ENCODE results near the gene OR2T1.
"Not testable (repeated sequence)": the region's sequence is repeated elsewhere in the genome, so short reads cannot be mapped to it uniquely, and the experiment has no call there.

Gene OR2T1

DNA sequence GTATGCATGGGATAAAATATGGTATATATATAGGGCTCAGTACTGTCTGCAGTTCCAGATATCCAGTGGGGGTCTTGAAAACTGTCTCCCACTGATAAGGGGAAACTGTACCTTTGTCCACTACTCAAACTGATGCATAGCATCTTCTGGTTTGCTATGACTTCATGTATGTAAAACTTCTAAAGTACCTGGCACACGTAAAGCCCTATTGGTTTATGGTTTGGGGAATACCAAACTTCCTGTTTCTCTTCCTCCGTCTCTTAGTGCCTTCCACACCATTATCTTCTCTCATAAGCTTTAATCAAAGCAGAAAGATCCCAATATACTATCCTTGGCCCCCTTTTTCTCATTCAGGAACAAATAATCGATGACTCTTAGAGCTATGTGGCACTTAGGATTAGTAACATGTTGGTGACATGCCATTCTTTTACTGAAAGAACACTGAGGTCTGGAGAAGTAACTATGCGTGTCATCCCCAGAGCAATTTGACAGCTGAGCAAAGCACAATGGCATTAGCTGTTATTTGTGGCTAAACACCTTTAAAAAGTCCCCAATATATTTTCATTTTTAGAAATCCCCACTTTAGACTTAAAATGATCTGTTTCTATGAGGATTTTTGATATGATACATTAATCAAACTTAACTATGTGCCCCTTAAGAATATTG lies 45.7 kb downstream of the OR2T1 start:
- H2BK5ac ChIP-seq (ENCODE audit: low read depth, low read length, poor library complexity); H3K9me3 ChIP-seq (ENCODE audit: insufficient read depth, low read depth, low read length); H3K4ac ChIP-seq (ENCODE audit: low read depth, low read length); H2BK12ac ChIP-seq (ENCODE audit: low read length); H3K4me2 ChIP-seq (ENCODE audit: low read length); H4K91ac ChIP-seq (ENCODE audit: low read depth, low read length); H2BK120ac ChIP-seq (ENCODE audit: insufficient read depth, low read length, poor library complexity); H3K36me3 ChIP-seq (ENCODE audit: control insufficient read depth in 1 of 2, insufficient read depth in 2 of 2, low read length in 2 of 2); H3K23ac ChIP-seq (ENCODE audit: low read length); H3K18ac ChIP-seq (ENCODE audit: low read length); H3K27ac ChIP-seq (ENCODE audit: low read depth, low read length); H4K12ac ChIP-seq (ENCODE audit: low read depth, low read length); H3K4me1 ChIP-seq (ENCODE audit: control insufficient read depth in 1 of 2, insufficient read depth in 2 of 2, low read length in 2 of 2); H2AFZ ChIP-seq (ENCODE audit: insufficient read depth, low read length, poor library complexity); H3K9ac ChIP-seq (ENCODE audit: low read length); H3K14ac ChIP-seq (ENCODE audit: low read length); H3K79me1 ChIP-seq (ENCODE audit: low read length); H3K27me3 ChIP-seq (ENCODE audit: insufficient read depth, low read length); H2AK5ac ChIP-seq (ENCODE audit: low read length); H3K4me3 ChIP-seq (ENCODE audit: low read depth, low read length); DNase-seq; H4K8ac ChIP-seq (ENCODE audit: low read depth, low read length); H3K79me2 ChIP-seq (ENCODE audit: control insufficient read depth, insufficient read depth, low read length, poor library complexity): not testable (repeated sequence)
- WGBS (ENCODE audit: extremely low coverage, insufficient coverage, insufficient read length) = no CpG with 5 or more reads among the region's 4 CpGs

DNA sequence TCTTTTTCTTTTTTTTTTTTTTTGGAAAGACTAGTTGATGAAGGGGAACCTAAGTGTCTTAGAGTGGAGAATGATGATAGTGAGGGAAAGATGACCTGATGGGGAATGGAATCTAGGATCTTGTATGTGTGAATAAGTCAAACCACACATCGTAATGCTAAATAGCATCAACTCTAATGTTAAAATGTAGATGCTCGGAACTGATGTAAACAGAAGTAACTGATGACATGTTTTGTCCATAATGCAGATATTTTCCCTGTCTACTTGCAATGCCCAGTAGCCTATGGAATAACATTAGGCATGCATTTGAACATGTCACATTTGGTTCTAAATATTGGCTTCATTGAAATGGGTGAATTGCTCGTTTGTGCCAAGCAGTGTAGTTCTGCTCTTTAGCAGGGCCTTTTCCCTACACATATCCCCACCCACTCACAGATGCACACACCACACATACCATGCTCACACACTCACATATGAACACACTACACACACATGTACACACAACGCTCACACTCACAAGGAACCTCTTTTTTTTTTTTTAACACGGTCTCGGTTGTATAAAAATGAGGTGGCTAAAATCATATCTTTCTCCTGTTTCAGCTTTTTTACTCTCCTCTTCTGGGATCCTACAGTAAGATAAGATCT lies 47.1 kb downstream of the OR2T1 start:
- not testable (repeated sequence) for H3K14ac ChIP-seq (ENCODE audit: low read length); H4K12ac ChIP-seq (ENCODE audit: low read depth, low read length); H3K36me3 ChIP-seq (ENCODE audit: control insufficient read depth in 1 of 2, insufficient read depth in 2 of 2, low read length in 2 of 2); H2BK5ac ChIP-seq (ENCODE audit: low read depth, low read length, poor library complexity); H3K4ac ChIP-seq (ENCODE audit: low read depth, low read length); H3K4me2 ChIP-seq (ENCODE audit: low read length); H3K79me1 ChIP-seq (ENCODE audit: low read length); H4K91ac ChIP-seq (ENCODE audit: low read depth, low read length); H3K27ac ChIP-seq (ENCODE audit: low read depth, low read length); H3K4me1 ChIP-seq (ENCODE audit: control insufficient read depth in 1 of 2, insufficient read depth in 2 of 2, low read length in 2 of 2); H3K27me3 ChIP-seq (ENCODE audit: insufficient read depth, low read length); H2BK12ac ChIP-seq (ENCODE audit: low read length); H3K4me3 ChIP-seq (ENCODE audit: low read depth, low read length); H3K9ac ChIP-seq (ENCODE audit: low read length); H2AFZ ChIP-seq (ENCODE audit: insufficient read depth, low read length, poor library complexity); H3K9me3 ChIP-seq (ENCODE audit: insufficient read depth, low read depth, low read length); H3K23ac ChIP-seq (ENCODE audit: low read length); H2BK120ac ChIP-seq (ENCODE audit: insufficient read depth, low read length, poor library complexity); H4K8ac ChIP-seq (ENCODE audit: low read depth, low read length); H3K18ac ChIP-seq (ENCODE audit: low read length); H3K79me2 ChIP-seq (ENCODE audit: control insufficient read depth, insufficient read depth, low read length, poor library complexity); H2AK5ac ChIP-seq (ENCODE audit: low read length)
- peak in 1 of 2 donors; percentile 3 for DNase-seq
- no CpG with 5 or more reads among the region's 6 CpGs for WGBS (ENCODE audit: extremely low coverage, insufficient coverage, insufficient read length)

DNA sequence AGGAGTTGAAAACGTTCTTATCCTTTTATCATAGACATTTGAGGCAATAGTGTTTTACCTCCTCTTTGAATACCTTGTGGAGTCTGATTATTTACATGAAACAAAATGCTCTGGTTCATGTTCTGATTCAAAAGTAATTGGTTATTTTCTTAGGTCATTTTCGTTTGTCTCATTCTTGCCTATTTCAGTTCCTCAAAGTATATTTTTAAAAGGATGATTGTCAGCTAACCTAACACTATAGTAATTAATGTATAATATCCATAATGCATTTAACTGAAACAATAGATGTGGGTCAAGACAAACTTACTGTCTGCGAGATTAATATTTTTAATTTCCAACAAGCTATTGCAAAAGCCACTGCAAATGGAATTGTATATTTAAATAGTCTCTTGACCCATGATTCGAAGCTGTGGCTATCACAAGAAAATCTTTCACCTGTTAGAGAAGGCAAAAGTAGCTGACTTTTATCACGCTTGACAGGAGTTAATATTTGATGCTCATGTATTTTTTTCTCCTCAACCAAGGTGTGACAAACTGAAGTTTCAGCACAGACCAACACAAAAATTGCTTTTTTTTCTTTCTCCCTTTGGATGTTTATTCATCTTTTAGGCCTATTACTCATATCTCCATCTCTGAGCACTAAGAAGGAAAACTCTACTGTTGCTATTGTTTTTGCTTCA lies 47.8 kb downstream of the OR2T1 start:
- not testable (repeated sequence) for H3K4me2 ChIP-seq (ENCODE audit: low read length); H3K14ac ChIP-seq (ENCODE audit: low read length); H3K18ac ChIP-seq (ENCODE audit: low read length)

DNA sequence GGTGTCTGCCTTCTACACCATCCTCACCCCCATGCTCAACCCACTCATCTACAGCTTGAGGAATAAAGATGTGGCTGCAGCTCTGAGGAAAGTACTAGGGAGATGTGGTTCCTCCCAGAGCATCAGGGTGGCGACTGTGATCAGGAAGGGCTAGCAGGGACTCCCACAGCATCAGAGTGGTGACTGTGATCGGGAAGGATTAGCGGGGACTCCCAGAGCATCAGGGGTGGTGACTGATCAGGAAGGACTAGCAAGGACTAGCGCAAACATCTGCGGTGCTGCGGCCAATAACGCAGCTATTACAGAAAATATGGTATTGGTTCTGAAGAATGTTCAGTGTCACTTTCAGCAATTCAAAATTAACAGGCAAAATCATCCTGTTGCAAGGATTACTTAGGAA lies 50.8 kb downstream of the OR2T1 start:
- not testable (repeated sequence) for H3K23ac ChIP-seq (ENCODE audit: low read length); H3K36me3 ChIP-seq (ENCODE audit: control insufficient read depth in 1 of 2, insufficient read depth in 2 of 2, low read length in 2 of 2); H3K9ac ChIP-seq (ENCODE audit: low read length); H2BK120ac ChIP-seq (ENCODE audit: insufficient read depth, low read length, poor library complexity); H2AFZ ChIP-seq (ENCODE audit: insufficient read depth, low read length, poor library complexity); H3K4me1 ChIP-seq (ENCODE audit: control insufficient read depth in 1 of 2, insufficient read depth in 2 of 2, low read length in 2 of 2); H3K14ac ChIP-seq (ENCODE audit: low read length); H3K27ac ChIP-seq (ENCODE audit: low read depth, low read length); H2AK5ac ChIP-seq (ENCODE audit: low read length); H2BK5ac ChIP-seq (ENCODE audit: low read depth, low read length, poor library complexity); H4K8ac ChIP-seq (ENCODE audit: low read depth, low read length); DNase-seq; H3K4ac ChIP-seq (ENCODE audit: low read depth, low read length); H3K18ac ChIP-seq (ENCODE audit: low read length); H4K91ac ChIP-seq (ENCODE audit: low read depth, low read length); H3K79me1 ChIP-seq (ENCODE audit: low read length); H3K4me2 ChIP-seq (ENCODE audit: low read length); H3K9me3 ChIP-seq (ENCODE audit: insufficient read depth, low read depth, low read length); H3K79me2 ChIP-seq (ENCODE audit: control insufficient read depth, insufficient read depth, low read length, poor library complexity); H2BK12ac ChIP-seq (ENCODE audit: low read length); H4K12ac ChIP-seq (ENCODE audit: low read depth, low read length); H3K4me3 ChIP-seq (ENCODE audit: low read depth, low read length); H3K27me3 ChIP-seq (ENCODE audit: insufficient read depth, low read length)
- no CpG with 5 or more reads among the region's 7 CpGs for WGBS (ENCODE audit: extremely low coverage, insufficient coverage, insufficient read length)

More for the DNA sequence above, 47.8 kb downstream of the OR2T1 start:
- not testable (repeated sequence) for H2BK120ac ChIP-seq (ENCODE audit: insufficient read depth, low read length, poor library complexity); H3K79me2 ChIP-seq (ENCODE audit: control insufficient read depth, insufficient read depth, low read length, poor library complexity); H3K36me3 ChIP-seq (ENCODE audit: control insufficient read depth in 1 of 2, insufficient read depth in 2 of 2, low read length in 2 of 2); H4K12ac ChIP-seq (ENCODE audit: low read depth, low read length); H3K9me3 ChIP-seq (ENCODE audit: insufficient read depth, low read depth, low read length); H3K4ac ChIP-seq (ENCODE audit: low read depth, low read length); H4K91ac ChIP-seq (ENCODE audit: low read depth, low read length); H3K23ac ChIP-seq (ENCODE audit: low read length); H2BK5ac ChIP-seq (ENCODE audit: low read depth, low read length, poor library complexity); H3K27ac ChIP-seq (ENCODE audit: low read depth, low read length); H2AFZ ChIP-seq (ENCODE audit: insufficient read depth, low read length, poor library complexity); DNase-seq; H3K79me1 ChIP-seq (ENCODE audit: low read length); H3K27me3 ChIP-seq (ENCODE audit: insufficient read depth, low read length); H2AK5ac ChIP-seq (ENCODE audit: low read length); H3K9ac ChIP-seq (ENCODE audit: low read length); H4K8ac ChIP-seq (ENCODE audit: low read depth, low read length); H3K4me1 ChIP-seq (ENCODE audit: control insufficient read depth in 1 of 2, insufficient read depth in 2 of 2, low read length in 2 of 2); H2BK12ac ChIP-seq (ENCODE audit: low read length); H3K4me3 ChIP-seq (ENCODE audit: low read depth, low read length)
- no CpG with 5 or more reads among the region's 5 CpGs for WGBS (ENCODE audit: extremely low coverage, insufficient coverage, insufficient read length)

Measured in trophoblast cell (in vitro differentiated cells and primary cell).